Activated CD4-positive, alpha-beta T cell treated with anti-CD3 and anti-CD28 coated beads, Interleukin-2, amount 50 U/mL, for 16 hours (primary cell): ENCODE measurements around the gene GAS7.
A peak's percentile ranks its signal among the peaks of the same experiment; 100 is the strongest.

Experiments
- DNase-seq: peaks from one replicate; pipeline ENCODE4 v3.0.0-alpha.2; 2020

GAS7 gene

GRCh38 chr17:9973669-9974447, 224.5 kb downstream of the GAS7 start:
- DNase-seq = no peak

GRCh38 chr17:9971991-9972390, 226.4 kb downstream of the GAS7 start:
- DNase-seq = no peak

- DNase-seq = no peak
These were observed 229.0 kb downstream of the GAS7 start for GRCh38 chr17:9969301-9969935.

- no peak for DNase-seq
These were observed 229.5 kb downstream of the GAS7 start for GRCh38 chr17:9968881-9969280.

GRCh38 chr17:9968008-9968407, 230.4 kb downstream of the GAS7 start:
- no peak for DNase-seq

GRCh38 chr17:9959377-9959981, 238.9 kb downstream of the GAS7 start:
- DNase-seq = peak; percentile 44

- no peak for DNase-seq
These were observed 239.7 kb downstream of the GAS7 start for GRCh38 chr17:9958586-9959281.

GRCh38 chr17:9957244-9957643, 241.2 kb downstream of the GAS7 start:
- DNase-seq = no peak

GRCh38 chr17:9956474-9957131, 241.8 kb downstream of the GAS7 start:
- no peak for DNase-seq

GRCh38 chr17:9953492-9953891, 244.9 kb downstream of the GAS7 start:
- DNase-seq = no peak

- no peak for DNase-seq
These were observed 246.6 kb downstream of the GAS7 start for GRCh38 chr17:9951803-9952202.

GRCh38 chr17:9948928-9949327, 249.5 kb downstream of the GAS7 start:
- DNase-seq = no peak

GRCh38 chr17:9944704-9945103, 253.7 kb downstream of the GAS7 start:
- no peak for DNase-seq

GRCh38 chr17:9943343-9943742, 255.1 kb downstream of the GAS7 start:
- DNase-seq = no peak

GRCh38 chr17:9942885-9943284, 255.5 kb downstream of the GAS7 start:
- no peak for DNase-seq

- DNase-seq = no peak
These were observed 257.1 kb downstream of the GAS7 start for GRCh38 chr17:9941305-9941704.

- no peak for DNase-seq
These were observed 257.6 kb downstream of the GAS7 start for GRCh38 chr17:9940841-9941240.

GRCh38 chr17:9938764-9939163, 259.6 kb downstream of the GAS7 start:
- DNase-seq = no peak

- no peak for DNase-seq
These were observed 260.5 kb downstream of the GAS7 start for GRCh38 chr17:9937901-9938300.

- no peak for DNase-seq
These were observed 261.1 kb downstream of the GAS7 start for GRCh38 chr17:9937241-9937761.

GRCh38 chr17:9936095-9936494, 262.3 kb downstream of the GAS7 start:
- DNase-seq = no peak

- DNase-seq = no peak
These were observed 263.0 kb downstream of the GAS7 start for GRCh38 chr17:9935408-9935807.

- DNase-seq = no peak
These were observed 264.1 kb downstream of the GAS7 start for GRCh38 chr17:9934331-9934730.
